GM23248 (cell line): Measurements from ENCODE around the gene WDR88.

Experiments used
- EZH2 ChIP-seq: fragments of 200-600 bp; sonication (generic); IDR thresholded peaks from 2 replicates; pipeline ENCODE4 v1.6.1; 2018; ENCODE audit warnings: antibody characterized with exemption, mild to moderate bottlenecking; ENCODE audit not compliant: insufficient read depth, poor library complexity, severe bottlenecking
- EZH2phosphoT487 ChIP-seq: fragments of 200-600 bp; sonication (generic); IDR thresholded peaks from 2 replicates; pipeline ENCODE4 v1.6.1; 2018; ENCODE audit warnings: antibody characterized with exemption, moderate library complexity, mild to moderate bottlenecking, low read depth; ENCODE audit not compliant: insufficient read depth

DNA sequence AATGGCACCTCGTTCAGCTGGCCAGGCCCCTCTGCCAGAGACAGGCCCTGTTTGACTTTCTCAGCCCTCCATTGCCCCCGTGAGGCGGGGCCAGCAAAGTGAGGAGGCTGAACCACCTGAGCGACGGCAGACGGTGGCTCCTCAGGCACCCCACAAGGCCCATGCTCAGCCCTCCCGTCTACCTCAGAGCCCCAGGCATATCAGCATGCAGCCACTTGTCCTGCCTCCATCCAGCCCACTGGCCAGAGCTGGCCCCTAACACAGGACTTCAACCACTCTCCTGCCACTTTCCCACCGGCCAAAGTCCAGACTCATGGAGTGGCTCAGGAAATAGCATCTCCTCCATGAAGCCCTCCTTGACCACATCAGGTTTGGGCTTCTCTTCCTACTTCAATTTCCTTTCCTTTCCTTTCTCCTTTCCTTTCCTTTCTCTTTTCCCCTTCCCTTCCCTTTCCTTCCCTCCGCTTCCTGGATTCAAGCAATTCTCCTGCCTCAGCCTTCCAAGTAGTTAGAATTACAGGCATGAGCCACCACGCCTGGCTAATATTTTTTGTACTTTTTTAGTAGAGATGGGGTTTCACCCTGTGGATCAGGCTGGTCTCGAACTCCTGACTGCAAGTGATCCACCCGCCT is 84.4 kb downstream of the WDR88 start:
- TF ChIP-seq EZH2 (no peak), EZH2phosphoT487 (no peak)
